HG02870 (cell line): Measurements from ENCODE around the gene KIAA1549.

Source experiments
- ATAC-seq: cut with Tn5 transposase; IDR thresholded peaks from one replicate; pipeline ENCODE4 v1.9.1; 2021; ENCODE audit warnings: mild to moderate bottlenecking, moderate library complexity; ENCODE audit not compliant: unreplicated experiment

The KIAA1549 gene

DNA sequence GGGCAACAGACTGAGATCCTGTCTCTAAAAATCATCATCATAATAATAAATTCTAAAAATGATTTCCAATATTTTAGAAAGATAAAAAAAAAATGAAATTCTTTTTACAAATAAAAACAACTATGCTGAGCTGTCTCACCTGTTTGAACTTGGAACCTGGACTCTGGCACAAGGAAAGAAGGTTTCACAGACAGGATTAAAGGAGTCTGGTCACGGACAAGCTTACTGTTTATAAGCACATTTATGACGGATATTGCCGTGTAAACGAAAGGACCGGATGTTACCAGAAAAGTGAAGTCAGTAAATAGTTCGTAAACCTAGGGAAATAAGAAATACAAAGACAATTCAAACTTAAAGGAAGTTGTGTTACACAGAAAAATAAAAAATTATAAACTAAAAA, 70.2 kb downstream of the KIAA1549 start:
- no peak for ATAC-seq

GRCh38 chr7:138907850-138908249, 73.3 kb downstream of the KIAA1549 start:
- ATAC-seq = no peak

GRCh38 chr7:138907201-138907847, 73.9 kb downstream of the KIAA1549 start:
- ATAC-seq = no peak

DNA sequence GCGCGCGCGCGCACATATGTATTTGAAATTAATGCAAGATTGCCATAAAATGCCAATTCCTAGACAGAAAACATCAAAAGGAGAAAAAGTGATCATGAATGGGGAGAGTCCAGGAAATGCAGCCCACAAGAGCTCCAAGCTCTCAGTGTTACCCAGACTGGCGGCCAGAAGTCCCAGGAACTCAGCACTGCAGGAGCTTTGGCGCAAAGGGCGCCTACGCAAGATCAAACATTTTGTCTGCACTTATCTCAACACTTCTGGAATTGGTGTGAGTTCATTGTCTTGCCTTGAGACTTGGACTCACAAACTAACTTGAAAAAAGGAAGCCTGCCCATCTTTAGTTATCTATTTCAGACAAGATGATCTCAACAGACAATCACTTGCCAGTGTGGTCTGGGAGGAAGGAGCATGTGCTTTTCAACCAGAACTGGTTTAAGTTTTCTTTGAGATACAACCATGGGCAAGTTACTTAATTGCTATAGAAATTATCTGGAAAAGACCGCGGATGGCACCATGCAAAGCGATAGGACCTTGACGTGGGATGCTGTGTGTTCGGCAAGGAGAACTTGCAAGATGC, 77.2 kb downstream of the KIAA1549 start:
- ATAC-seq = no peak

DNA sequence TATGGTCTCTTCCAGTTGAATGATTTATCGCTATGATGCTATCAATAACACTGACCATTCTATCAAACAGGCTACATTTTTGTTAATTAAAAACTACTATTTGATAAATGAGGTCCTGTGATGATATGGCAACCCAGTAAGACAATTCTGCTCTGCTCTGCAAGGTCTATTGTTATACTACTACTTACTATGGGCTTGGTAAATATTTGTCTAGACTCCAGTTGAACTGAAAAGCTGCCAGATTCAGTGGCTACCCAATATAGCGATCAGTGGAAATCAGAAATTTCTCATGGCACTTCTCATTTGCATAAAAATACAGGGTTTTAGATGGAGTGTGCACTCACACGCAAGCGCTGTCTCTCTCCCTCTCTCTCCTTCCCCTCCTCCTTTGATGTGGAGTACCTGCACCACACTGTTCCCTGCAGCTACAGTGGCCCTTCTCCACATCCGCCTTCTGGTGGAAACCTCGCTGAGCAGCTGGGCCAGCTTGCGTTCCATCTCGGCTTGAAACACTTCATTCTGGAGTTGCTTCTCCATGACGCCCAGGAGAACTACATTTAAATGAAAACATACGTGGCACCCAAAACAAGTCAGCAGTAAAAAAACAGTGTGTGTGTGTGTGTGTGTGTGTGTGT, 77.9 kb downstream of the KIAA1549 start:
- no peak for ATAC-seq

DNA sequence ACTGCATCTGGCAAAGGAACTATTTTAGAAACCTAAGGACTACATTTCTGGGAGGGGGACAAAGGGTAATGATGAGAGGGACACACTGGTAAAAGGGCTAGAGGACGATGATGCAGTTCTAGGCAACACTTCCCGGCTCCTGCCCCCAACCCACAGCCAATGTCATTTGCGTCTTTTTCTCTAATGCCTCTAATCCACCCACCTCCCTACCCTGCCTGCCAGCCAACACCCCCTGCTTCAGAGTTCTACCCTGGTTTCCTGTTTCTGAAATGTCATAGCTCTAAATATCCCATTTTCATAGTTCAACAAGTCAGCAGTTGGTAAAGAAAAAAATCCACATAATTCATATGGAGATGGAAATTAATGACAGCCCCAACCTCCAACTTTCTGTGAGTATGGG, 79.0 kb downstream of the KIAA1549 start:
- no peak for ATAC-seq

- ATAC-seq = no peak
Observed at GRCh38 chr7:138900035-138900828, 81.0 kb downstream of the KIAA1549 start.

GRCh38 chr7:138898802-138899201, 82.4 kb downstream of the KIAA1549 start:
- no peak for ATAC-seq

- peak; percentile 65 for ATAC-seq
Observed at GRCh38 chr7:138898255-138898654, 82.9 kb downstream of the KIAA1549 start.

GRCh38 chr7:138895679-138896078, 85.5 kb downstream of the KIAA1549 start:
- ATAC-seq = no peak

DNA sequence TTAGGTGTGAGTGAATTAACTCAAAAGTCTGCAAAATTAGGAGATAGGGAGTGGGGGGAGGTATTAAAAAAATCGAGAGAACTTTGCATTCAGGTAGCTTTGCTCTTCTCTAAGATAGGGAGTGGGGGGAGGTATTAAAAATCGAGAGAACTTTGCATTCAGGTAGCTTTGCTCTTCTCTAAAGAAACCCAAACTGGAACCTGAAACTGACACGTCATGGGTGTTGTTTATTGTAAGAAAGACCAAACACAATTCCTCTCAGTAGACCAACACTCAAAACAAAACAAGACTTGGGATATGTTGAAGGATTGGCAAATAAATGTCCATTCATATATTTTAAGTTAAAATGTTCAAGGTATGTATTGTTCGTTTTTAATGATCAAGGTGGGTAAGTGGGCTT, 87.9 kb downstream of the KIAA1549 start:
- no peak for ATAC-seq

- no peak for ATAC-seq
Observed at GRCh38 chr7:138892812-138893211, 88.4 kb downstream of the KIAA1549 start.

DNA sequence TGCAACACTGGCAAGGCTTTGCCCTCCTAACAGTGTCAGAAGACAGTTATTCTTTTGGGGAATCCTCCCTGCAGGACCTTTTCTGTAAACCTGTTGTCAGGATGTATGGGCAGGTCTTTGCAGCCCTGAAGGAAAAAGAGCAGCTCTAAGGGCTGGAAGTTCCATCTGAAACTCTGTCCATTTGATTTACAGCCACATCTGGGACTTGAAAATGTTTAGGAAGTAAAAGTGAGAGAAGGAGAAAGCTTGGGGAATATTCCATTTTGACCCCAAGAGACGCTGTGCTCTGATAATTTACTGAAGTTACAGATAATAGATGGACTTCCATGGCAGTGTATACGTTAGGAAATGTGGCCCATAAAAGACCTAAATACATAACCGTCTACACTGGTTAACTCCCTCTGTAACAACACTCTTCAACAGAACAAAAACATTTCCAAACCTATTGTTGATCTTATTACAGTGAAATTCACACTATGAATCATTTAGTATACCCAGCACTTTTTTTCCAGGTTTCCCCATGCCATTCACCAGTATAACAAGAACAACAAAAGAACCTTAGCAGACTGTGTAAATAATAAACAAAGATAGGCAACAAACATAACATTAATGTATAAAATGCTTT, 89.1 kb downstream of the KIAA1549 start:
- no peak for ATAC-seq

GRCh38 chr7:138891446-138891810, 89.8 kb downstream of the KIAA1549 start:
- no peak for ATAC-seq

DNA sequence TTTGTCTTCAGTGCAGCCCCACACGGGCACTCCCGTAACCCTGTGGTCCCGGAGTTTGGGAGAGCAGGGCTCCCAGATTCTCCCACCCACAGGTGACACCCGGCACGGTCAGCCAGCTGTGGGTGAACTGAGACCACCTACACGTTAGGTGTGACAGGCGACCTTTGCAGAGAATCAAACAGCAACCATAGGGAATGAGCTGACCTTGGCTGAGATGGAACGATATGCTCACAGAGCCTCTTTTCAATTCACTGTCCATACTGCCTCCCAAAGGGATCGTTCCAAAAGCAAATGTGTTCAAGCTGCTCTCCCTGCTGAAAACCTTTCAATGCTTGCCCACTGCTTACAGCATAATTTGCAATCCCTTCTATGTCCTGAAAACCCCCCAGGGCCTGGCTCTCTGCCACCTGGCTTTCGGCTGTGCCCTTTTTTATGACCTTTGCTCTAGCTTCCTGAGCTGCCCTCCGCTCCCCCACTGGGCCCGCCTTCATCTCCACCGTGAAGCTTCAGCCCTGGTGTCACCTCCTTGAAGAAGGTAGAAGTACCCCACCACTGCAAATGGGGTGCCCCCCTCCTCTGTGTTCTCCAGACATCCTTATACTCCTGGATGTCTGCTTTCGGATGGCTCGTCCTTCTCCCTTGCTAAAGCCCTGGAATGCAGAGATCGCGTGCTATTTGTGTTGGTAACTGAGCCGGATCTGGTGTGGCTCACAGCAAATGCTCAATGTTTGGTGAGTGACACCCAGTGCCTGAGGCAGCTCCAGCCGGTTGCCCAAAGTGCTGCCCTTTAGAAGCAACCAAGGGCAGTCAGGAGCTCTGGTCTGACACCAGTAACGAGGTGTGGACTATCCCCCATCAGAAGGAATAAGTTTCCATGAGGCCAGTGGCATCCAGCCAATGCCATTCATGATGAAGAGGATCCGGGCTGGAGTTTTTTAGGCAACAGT, 90.4 kb downstream of the KIAA1549 start:
- no peak for ATAC-seq

DNA sequence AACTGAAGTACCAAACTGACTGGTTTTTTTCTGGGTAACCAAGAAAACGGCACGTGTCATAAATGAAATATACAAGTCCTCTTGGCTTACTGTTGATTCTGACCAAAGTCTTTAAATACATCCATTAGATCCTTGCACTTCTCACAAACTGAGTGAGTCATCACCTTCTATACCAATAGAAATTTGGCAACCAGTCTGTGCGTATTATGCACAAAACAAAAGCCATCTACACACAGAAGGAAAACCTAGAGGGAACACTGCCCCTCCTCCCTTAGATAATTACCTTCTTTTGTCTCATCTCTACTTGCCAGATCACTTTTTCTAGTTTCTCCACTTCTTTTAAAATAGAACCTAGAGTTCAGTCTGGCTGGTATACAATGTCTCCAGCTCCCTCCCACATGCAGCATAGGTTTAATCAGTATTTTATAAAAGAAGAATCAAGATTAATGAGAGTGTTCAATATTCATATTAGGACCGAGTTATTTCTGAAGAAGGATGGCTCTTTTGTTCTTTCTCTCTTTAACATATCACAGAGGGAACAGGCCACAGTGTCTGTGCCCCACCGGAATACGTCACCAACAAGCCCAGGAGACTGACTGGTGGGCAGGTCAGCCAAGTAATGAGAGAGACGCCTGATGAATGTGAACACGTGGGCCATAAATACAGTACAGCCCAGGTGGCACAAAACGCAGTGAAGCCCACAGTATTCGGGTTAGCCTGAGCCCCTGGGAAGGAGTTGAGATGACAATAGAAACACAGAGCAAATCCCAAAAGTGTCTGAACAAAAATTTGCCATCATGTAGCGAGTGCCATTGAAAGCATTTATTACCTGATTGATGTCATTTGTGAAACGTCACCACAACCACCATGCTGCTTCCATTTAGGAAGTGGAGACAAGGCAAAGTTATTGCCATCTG, 91.3 kb downstream of the KIAA1549 start:
- no peak for ATAC-seq

DNA sequence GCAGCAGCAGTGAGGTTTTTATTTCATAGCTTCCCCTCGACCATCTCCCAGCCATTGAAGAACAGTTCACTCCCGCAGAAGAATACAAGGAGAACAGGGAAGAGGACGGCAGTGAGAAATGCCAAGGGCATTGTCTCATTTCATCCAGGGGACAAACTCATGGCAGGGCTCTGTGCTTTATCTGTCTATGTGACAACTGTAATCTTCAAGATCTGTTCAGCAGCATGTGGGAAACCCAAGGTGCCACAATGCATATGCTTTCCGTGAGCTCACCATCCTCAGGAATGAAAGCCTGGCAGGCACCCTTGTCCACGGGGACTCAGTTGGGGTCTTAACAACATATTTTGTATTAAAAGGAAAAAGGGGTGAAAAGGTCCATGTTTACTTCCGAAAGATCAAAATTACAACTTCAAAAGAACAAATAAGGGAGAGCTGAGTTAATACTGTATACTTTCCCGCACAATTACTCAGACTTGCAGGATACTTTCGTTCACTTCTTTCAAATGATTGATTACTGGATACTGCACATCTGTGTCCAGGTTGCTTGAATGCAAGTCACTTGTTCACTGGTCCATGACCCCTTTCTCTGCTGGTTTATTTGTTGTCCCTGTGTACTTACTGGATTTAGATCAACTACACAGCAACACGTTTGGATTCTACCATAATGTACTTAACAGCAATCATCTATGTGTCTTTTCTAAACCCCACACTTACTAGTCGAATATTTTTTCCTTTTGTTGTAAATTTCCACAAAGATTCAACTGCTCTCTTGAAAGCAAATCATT, 93.1 kb downstream of the KIAA1549 start:
- no peak for ATAC-seq

DNA sequence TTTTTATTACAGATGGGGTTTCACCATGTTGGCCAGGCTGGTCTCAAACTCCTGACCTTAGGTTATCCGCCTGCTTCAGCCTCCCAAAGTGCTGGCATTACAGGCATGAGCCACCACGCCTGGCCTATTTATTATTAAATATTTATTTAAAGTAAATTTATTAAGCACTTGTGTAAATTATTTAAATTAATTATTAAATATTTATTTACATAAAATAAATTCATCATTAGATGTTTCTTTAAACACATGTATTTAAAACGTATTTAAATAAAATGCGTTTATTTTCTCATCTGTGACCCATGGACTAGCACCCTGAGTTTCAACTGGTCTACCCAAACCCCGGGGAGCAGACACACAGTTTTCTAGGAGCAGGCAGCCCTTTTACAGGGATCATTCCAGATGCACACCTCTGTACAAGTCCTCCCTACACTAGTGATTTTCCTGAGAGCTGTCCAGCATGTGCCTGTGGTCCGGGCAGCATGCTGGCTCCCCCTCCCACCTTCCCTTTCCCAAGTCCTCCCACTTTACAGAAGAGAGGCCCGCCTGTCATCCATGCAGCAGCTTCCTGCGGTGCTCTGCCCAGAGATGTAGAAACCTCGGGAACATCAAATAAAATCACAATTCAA, 94.0 kb downstream of the KIAA1549 start:
- no peak for ATAC-seq
